ENCODE data around the gene COL23A1.

DNA sequence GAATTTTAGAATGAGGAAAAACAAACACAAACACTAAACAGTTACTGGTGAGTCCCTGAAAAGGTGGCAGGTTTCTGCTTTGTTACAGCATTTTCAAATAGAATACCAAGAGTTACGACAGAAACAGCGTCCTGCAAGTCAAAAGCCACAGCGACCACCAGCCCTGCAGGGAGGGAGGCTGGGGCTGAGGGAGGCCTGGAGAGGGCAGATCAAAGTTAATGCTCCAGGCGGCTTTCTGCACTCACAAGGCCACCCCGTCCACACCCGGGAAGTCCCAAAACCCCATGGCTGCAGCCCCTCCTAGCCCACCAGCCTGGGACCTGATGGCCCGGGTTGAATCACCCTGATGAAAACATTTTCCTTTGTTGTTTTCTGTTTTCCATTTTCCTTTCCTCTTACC is 29.3 kb downstream of the COL23A1 start:
- TF ChIP-seq, protein P1, sequence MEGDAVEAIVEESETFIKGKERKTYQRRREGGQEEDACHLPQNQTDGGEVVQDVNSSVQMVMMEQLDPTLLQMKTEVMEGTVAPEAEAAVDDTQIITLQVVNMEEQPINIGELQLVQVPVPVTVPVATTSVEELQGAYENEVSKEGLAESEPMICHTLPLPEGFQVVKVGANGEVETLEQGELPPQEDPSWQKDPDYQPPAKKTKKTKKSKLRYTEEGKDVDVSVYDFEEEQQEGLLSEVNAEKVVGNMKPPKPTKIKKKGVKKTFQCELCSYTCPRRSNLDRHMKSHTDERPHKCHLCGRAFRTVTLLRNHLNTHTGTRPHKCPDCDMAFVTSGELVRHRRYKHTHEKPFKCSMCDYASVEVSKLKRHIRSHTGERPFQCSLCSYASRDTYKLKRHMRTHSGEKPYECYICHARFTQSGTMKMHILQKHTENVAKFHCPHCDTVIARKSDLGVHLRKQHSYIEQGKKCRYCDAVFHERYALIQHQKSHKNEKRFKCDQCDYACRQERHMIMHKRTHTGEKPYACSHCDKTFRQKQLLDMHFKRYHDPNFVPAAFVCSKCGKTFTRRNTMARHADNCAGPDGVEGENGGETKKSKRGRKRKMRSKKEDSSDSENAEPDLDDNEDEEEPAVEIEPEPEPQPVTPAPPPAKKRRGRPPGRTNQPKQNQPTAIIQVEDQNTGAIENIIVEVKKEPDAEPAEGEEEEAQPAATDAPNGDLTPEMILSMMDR (IDR thresholded peaks at IDR 0.05) = no peak
- no peak for TF ChIP-seq POLR2A (IDR thresholded peaks at IDR 0.05)

Data from tibial nerve (tissue), 3 donors.